ENCODE data around the gene L3MBTL4.

Gene L3MBTL4

DNA sequence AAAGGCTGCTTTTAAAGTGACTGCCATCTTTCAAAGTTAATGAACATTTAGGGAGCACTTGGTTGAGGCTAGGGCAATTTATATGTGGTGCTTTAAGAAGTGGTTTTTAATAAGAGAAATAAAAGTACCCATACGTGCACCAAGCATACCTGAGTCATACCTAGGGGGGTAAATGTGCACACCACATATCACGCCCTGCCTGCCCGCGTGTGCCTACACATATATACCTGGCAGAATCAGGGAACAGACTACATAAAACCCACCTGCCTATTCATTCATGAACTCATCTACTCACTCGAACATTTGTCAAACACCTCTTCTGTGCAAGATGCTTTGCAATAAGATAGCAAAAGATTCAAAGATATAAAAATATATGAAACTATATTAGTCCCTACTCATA lies 450.1 kb downstream of the L3MBTL4 start:
- no peak for DNase-seq (ENCODE audit: low read depth, low spot score)

DNA sequence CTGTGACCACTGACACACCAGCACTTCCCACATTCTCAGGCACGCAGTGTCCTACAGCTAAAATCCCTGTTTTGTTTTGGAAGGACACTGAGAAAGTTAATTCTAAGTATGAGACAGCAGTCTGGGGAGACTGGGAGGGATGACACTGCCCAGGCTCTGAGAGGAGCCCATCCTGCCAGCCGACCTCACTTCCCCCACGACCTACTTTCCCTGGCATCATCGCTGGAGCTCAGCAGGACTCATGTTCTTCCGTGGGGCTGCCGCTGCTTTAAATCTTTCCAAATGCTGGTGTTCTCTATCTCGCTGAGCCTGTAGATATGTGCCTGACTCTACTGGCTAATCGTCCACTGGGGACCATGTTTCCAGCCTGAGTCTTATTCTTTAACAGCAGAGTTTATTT lies 450.6 kb downstream of the L3MBTL4 start:
- no peak for DNase-seq (ENCODE audit: low read depth, low spot score)

DNA sequence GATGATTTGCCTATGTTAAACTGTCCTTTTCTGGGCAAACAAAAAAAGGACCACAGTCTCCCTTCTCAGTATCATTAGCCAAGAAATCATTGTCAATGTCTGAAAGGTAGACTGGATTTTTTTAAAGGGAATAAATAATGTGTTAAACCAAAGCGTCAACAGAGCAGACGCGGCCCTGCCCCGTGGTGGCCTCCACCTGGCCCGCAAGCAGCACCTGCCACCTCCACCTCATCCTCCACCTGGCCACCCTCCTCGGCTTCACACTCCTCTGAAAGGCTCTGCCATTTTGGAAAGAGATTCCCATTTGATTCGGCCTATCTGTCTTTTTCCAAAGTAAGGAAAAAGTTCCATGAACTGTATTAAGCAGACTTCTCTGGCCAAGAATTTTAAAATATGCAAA lies 451.4 kb downstream of the L3MBTL4 start:
- DNase-seq (ENCODE audit: low read depth, low spot score) = no peak

DNA sequence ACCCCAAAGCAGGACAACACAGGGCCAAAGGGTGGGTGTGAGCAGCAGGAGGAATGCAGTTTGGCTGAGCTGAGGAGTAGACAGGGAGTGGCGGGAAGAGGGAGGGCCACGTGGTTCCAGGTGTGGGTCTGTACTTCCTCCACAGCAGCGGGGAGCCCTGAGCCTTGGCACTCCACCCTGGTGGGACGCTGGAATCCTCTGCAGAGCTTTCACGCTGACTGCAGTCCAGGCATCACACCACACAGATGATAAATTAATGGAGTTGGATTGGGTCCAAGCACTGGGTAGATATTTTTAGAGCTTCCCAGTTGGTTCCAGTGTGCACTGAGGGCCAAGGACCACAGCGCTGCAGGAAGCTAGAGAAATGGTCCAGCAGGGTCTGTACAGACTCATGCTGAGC lies 452.3 kb downstream of the L3MBTL4 start:
- no peak for DNase-seq (ENCODE audit: low read depth, low spot score)

DNA sequence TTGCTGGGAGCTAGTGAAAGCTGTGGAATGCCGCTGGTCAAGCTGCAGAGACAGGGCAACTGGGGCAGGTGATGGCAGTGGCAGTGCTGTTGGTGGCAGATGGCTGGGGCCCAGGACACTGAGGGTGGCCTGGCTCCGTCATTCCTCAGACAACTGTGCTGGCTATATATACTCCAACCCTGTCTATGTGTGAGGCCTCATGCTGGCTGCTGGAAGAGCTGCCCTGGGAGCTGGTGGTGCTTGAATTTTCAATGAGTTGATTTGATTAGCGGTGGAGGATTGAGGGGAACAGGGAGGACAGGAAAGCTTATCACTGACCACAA lies 452.9 kb downstream of the L3MBTL4 start:
- DNase-seq (ENCODE audit: low read depth, low spot score) = no peak

DNA sequence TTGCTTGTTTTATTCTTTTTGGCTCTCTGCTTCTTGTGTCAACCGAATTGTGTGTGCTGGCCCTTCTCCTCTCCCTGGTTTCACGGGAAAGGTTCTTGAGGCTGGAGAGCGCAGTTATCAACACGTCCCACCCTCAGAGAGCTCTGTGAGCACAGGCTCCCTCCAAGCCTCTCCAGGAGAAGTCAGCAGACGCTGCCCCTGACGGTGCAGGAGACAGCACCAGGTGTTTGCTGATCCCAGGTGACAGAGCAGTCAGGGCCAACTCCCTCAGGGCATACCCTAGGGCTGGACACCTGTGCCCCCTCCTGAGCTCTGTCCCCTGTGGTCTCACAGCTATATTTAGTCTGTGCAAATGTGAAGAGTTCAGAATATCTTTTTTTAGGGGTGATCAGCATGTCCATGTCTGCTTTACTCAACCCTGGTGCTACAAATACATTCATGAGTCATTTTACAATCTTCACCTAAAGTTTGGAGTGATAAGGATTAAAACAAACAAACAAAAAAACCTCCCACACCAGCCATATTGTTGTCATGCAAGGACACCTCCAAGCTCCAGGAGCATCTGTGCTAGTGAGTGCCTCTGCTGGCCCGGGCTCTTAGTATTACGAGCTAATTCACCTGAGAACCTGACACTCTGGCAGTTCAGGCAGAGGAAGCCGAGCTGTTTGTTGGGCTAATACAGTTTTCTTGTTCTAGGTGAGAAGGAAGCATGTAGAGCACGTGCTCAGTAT lies 453.4 kb downstream of the L3MBTL4 start:
- no peak for DNase-seq (ENCODE audit: low read depth, low spot score)

DNA sequence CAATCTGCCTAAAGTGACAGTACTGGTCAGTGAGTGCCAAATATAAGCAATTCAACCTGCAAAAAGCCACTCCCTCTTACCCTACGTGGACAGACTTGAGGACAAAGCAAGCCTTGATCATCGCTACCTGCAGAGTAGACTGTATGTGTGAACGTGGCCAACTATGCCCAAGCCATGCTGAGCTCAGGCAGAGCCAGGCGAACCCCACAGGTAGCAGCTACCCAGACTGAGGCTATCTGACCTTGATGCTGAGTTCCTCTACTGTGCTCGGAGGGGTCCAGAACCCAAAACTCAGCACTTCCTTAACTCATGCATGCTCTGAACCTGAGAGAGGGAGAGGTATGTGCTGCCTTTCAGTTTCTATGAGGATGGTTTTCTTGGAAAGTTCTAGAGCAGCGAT lies 455.9 kb downstream of the L3MBTL4 start:
- DNase-seq (ENCODE audit: low read depth, low spot score) = no peak

DNA sequence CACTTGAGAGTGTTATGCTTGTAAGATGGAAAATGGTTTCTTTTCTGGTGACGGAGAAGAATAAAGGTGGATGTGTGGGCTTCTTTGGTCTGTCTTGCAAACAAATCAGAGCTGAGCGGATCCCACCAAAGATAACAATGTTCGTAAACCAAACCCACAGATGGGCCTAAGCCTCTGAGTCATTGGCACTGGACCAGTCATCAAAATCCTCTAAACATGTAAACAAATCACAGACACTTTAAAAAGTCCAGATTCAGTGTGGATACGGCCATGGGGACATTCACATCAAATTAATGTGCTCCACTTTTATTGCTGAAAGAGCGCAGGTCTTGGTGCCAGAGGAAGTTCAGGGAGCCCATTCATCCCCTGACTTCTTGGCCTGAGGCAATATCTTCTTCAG lies 458.9 kb downstream of the L3MBTL4 start:
- DNase-seq (ENCODE audit: low read depth, low spot score) = no peak

DNA sequence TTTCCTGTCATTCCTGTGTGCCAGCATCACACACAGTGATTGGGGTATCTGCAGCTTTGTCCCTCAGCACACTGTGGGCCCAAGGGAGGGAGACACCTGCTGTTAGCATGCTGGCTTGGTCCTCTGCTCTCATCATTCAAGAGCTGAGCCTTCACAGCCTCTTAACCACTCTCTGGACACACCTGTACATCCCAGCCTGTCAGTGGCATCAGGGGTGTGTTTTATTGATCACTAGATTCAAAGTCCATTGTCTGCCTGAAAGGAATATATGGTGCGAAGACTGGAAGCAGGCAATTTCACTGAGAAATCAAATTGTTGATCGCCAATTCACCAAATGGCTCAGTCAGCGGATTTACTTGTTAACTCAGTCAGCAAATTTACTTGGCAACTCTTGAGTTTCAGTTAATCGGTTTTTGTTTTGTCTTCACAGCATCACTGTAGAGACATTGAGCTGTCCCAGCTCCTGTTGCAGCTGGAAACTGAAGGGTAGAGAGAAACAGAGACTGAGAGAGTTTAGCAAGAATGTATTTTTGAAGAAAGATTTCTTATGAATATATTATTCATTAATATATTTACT lies 463.1 kb downstream of the L3MBTL4 start:
- no peak for DNase-seq (ENCODE audit: low read depth, low spot score)

DNA sequence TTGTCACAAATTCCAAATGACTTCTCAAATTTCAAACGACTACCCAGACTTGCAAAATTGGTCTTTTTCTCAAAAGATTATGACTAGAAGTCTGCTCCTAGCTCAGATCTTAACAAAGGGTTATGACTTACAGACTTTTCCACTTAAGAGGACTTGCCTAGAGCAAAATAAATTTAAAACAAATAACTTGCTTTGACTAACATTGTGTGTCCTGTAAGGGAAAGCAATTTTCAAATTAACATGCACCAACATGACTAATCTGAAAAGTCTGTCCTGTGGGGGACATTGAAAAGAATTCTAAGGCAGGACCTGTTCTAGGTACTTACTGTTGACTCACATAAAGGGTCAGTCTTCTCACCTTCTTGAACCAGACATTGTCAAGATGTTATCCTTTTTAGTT lies 465.9 kb downstream of the L3MBTL4 start:
- no peak for DNase-seq (ENCODE audit: low read depth, low spot score)

DNA sequence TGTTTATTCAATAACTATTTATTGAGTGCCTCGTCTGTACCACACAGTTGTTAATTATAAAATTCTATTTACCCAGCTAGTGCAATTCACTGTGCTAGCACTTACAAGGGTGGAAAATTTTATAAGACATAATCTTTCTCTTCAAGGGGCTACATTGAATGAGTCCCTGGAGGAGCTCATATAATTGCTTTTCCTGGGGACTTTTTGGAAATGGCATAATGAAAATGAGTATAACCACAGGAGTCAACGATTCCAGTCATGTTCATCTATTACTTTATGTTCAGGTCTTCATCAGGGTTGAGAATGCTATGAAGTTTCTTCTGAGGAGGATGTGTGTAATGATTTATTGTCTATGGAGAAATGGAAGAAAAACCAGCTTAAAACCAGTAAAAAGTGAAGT lies 466.5 kb downstream of the L3MBTL4 start:
- DNase-seq (ENCODE audit: low read depth, low spot score) = no peak

DNA sequence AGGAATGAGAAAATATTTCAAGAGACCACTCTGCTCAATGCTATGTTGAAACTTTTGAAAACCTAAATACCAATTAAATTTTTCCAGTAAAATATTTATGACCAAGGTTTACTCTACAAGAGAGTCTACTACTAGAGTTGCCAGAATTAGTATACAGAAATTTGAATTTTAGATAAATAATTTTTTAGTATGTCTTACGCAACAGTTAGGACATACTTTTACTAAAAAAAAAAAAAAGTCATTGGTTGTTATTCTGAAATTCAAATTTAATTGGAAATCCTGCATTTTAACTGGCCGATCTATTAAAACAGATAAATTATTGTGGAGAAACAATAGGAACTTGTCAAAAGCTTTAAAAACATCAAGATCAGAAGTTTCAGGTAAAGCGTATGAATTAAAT lies 470.3 kb downstream of the L3MBTL4 start:
- DNase-seq (ENCODE audit: low read depth, low spot score) = no peak

DNA sequence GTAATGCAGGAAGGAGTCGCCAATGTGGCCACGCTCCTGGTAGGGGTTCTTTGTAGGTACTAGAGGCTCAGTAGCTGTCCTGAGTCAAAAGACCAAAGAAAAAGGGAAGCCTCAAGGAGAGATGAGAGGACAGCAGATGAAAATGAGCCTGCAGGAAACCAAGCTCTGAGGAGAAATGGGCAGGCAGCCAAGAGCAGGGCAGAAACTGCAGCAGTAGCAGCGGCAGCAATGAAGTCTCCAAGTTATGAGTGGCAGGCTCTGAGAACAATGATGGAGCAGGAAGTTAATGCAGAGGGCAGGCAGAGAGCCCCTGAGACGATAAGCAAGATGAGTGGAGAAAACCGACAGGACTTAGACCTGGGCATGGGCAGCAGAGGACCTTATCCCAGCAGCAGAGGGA lies 471.2 kb downstream of the L3MBTL4 start:
- DNase-seq (ENCODE audit: low read depth, low spot score) = no peak

DNA sequence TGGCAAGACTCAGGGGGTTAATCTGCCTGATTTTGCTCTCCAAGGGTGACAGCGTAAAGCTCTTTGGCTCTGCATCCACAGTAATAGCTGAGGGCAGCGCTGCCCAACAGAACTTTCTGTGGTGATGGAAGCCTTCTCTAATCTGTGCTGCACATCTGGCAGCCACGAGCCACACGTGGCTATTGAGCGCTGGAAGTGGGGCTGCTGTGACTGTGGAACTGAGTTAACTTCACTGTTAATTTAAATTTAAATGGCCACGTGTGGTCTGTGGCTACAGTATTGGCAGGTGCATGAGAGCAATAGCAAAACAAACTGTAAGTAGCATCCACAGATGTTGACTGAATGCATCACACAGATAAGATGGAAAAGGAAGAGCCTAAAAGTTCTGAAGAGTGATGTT lies 472.1 kb downstream of the L3MBTL4 start:
- DNase-seq (ENCODE audit: low read depth, low spot score) = no peak

DNA sequence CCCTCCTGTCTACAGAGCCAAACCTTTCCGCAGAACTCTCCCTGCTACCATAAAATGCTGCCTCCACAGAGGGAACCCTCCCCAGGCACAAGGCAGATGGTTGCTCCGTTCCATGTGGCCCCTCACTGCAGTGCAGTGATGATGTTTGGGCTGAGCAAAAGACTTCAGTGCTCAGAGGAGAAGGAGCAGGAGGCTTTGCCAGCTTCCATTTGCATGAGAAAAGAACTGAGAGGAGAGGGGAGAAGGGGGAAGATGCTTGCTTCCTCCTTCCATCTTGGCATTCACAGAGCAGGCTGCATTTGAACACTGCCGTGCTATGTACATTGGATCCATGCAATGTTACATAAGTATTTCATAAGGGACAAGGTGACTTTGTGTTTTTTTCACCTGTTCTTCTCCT lies 472.8 kb downstream of the L3MBTL4 start:
- DNase-seq (ENCODE audit: low read depth, low spot score) = peak; percentile 59

DNA sequence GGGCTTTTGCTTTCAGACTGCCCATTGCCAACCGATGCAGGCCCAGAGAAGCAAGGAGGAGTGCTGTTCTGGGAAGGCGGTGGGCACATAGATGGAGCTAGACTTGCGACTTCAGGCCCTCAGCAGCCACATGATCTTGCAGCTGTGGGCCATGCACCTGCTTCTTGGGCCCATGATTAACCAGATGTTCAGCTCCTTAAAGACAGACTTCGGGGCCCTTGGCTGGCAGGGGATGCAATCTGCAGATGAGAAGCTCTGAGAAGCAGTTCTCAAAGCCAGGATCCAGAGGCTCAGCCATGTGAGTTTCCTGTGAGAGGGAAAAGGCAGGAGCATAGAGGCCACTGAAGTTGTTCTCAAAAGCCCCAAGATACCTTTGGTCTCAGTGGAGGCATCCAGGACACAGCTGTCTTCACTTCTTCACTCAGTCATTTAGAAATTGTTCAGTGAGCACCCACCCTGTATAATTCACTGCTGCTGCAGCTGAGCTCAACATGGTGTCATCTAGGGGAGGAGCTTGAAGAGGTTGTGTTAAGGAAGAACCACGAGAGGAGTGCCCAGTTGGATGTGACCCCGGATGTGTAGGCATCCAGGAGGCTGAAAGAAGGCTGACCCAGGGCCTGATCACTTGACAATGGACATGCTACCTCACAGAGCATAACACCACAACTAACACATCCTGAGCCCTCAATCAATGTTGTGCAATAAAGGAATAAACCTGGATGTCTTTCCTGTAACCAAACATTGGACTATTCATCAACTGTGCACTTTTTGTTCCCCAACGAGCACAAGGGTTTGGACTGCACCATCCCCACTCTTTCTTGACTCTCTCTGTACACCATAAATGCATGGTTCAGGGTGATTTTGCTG lies 474.7 kb downstream of the L3MBTL4 start:
- DNase-seq (ENCODE audit: low read depth, low spot score) = no peak

DNA sequence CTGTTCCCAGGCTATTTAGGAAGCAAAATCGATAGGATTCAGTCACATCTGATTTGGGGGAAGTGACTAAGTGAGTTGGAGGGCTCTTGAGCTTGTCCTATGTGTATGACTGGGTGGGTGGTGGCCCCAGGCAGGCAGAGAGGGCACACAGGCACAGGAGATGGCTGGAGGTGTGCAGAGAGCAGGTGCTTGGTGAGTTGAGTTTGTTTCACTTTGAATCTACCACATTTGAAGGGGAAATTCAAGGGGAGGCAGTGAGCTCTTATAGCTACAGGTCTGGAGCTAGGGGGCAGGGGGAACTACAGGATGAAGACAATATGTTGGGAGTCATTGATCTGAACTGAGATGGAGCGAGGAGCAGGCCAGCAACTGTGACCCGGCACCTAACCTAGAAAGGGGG lies 476.9 kb downstream of the L3MBTL4 start:
- no peak for DNase-seq (ENCODE audit: low read depth, low spot score)

DNA sequence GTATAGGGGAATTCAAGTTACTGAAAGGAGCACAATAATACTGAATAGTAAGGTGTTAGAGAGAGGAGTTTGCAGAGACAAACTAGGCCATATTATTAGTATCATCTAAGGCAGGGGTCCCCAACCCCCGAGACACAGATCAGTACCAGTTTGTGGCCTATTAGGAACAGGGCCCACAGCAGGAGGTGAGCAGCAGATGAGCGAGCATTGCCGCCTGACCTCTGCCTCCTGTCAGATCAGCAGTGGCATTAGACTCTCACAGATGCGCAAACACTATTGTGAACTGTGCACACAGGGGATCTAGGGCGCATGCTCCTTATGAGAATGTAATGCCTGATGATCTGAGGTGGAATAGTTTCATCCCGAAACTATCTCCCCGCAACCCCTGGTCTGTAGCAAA lies 477.6 kb downstream of the L3MBTL4 start:
- DNase-seq (ENCODE audit: low read depth, low spot score) = no peak

DNA sequence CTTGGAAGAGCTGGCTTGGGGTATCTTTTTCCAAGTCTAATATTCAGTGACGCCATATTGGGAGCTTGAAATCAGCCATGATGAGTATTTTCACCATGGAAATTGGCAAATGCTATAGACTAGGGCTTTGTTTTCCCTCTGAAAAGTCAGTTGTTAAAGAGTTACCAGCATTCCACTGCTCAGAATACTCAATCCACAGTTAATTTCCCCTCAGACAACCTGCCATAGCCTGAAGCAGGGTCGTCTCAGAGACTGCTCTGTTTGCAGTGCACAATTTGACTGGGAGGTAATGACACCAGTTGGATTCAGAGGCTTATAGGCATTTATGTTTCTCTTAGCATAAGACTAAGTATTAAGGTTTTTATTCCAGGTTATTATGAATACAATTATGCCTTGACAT lies 483.9 kb downstream of the L3MBTL4 start:
- no peak for DNase-seq (ENCODE audit: low read depth, low spot score)

DNA sequence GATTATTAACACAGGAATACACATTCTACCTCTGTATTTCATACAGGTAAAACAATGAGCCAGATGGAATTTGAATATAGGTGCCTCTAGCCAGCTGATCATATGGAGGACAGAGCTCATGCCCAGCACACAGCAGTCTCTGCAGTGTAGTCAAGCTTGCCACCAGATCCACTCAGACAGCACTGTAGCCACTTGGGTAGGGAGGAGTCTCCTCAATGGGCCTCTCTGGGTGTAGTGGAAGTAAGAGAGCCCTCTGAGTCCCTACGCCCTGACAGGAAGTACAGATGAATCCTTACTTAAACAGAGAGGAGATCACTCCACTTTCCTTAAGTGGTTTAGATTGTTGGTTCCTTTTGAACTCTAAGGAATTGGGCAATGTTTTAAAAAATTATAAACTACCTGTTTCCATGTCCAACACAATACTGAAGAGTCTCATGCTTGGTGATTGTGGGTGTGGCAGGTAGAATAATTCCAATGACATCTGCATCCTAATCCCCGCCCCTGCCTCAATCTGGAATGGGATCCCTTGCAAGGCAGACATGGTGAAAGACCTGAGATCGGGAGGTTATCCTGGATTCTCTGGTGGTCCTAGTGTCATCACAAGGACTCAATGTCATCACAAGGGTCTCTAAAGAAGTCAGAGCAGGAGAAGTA lies 496.4 kb downstream of the L3MBTL4 start:
- no peak for DNase-seq (ENCODE audit: low read depth, low spot score)

DNA sequence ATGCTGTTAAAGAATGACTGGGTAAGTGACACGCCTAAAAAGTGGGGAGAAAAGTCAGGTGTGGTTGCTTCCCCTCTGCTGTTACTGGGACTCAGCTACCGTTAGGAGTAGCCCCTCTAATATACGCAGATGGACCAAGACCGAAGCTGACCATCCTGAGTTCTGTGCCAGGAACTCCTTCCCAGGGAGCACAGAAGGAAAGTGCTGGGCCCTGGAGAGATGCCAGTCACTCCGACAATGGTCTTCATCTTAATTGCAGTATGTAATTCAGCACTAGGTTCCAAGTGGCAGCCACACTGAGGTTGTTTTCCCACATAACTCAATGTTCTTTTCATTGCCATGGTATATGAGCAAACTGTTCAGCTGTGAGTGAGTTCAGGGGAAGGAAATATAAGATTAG lies 499.8 kb downstream of the L3MBTL4 start:
- DNase-seq (ENCODE audit: low read depth, low spot score) = no peak

DNA sequence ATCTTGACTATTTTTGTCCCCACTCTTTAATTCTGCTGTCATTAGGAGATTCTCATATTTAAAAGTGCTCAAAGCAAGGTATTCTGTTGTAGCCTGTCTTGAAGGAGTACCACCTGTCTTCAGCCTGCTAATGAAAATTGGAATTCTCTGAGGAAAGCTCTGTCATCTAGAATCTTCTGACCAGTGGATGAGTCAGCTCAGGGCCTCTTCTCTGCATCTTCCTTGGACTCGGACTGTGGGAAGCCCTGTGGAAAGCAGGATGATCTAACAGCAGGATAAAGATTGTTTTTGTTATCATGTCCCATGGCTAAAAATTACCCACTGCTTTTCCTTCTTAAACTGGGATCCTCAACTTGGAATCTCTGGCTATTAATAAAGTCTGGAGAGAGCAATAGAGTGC lies 500.7 kb downstream of the L3MBTL4 start:
- DNase-seq (ENCODE audit: low read depth, low spot score) = no peak

DNA sequence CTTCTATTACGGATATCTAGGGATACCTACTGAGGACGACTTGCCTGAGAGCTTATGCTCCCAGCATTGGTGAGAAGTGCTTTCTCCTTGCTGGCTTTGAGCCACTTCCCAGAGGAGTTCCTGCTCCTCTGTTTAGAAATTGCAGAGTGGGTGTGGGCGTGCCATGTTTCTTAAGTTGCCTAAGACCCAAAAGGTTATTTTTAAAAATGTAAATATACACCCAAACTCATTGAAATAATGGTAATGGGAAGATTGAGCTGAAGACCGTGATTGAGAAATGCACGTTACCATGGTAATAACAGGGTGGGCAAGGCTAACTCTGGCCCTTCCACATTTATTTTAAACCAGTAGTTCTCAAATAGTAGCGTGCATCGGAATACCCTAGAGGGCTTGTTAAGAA lies 502.1 kb downstream of the L3MBTL4 start:
- DNase-seq (ENCODE audit: low read depth, low spot score) = no peak

Measured in iPS DF 19.7 (cell line).